Keratinocyte (primary cell): ENCODE results near the gene ZCWPW2.

Experiments used
- EZH2 ChIP-seq: IDR thresholded peaks from one replicate; pipeline ENCODE4 v1.6.1; 2012; ENCODE audit warnings: inconsistent platforms, mild to moderate bottlenecking, low read length, moderate library complexity
- TF ChIP-seq, protein P1 (sequence below), 3 experiments: IDR thresholded peaks in 1 of 3; conservative IDR thresholded peaks in 1 of 3; optimal IDR thresholded peaks in 1 of 3; 2 replicates in 2 of 3; 3 replicates in 1 of 3; pipeline versions ENCODE3 to v1.5.1; 2011; ENCODE audit warnings: low read length in 3 of 3, mild to moderate bottlenecking in 3 of 3, moderate library complexity in 2 of 3, control low read depth in 1 of 3, inconsistent platforms in 1 of 3; ENCODE audit not compliant: insufficient read depth in 2 of 3; ENCODE audit errors: extremely low read depth in 1 of 3

GRCh38 chr3:28300345-28300962, 48.1 kb upstream of the ZCWPW2 start:
- TF ChIP-seq, protein P1, sequence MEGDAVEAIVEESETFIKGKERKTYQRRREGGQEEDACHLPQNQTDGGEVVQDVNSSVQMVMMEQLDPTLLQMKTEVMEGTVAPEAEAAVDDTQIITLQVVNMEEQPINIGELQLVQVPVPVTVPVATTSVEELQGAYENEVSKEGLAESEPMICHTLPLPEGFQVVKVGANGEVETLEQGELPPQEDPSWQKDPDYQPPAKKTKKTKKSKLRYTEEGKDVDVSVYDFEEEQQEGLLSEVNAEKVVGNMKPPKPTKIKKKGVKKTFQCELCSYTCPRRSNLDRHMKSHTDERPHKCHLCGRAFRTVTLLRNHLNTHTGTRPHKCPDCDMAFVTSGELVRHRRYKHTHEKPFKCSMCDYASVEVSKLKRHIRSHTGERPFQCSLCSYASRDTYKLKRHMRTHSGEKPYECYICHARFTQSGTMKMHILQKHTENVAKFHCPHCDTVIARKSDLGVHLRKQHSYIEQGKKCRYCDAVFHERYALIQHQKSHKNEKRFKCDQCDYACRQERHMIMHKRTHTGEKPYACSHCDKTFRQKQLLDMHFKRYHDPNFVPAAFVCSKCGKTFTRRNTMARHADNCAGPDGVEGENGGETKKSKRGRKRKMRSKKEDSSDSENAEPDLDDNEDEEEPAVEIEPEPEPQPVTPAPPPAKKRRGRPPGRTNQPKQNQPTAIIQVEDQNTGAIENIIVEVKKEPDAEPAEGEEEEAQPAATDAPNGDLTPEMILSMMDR (optimal IDR thresholded peaks at IDR 0.05 in 1 of 3, IDR thresholded peaks at IDR 0.05 in 1 of 3, conservative IDR thresholded peaks at IDR 0.05 in 1 of 3; ENCODE audit: extremely low read depth in 1 of 3, insufficient read depth in 2 of 3, low read length in 3 of 3) = no peak
- no peak for TF ChIP-seq EZH2
